ENCODE measurements around the gene RXFP1.

DNA sequence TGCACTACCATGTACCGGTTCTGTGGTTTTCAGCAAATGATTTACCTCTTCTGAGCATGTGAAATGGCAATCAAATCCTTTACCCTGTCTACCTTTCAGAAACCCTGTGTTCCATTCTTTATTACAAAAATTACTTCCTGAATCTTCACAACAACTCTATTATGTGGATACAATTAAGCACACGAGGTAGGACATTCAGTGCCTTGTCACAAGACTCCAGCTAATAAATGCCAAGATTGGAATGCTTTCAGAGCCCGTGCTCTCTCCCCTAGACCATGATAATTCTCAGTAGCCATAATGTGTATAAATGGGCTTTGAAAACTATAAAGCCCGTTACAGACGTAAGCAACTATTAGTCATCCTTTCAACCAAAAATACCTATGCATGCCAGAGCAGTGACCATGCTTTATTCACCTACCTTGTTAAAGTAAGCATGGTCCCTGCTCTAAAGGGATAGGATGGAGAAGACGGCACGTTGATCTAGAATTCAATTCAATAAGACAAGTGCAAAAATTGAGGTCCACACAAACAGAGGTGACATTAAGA is 2.4 kb downstream of the RXFP1 start:
- TF ChIP-seq, protein P1, sequence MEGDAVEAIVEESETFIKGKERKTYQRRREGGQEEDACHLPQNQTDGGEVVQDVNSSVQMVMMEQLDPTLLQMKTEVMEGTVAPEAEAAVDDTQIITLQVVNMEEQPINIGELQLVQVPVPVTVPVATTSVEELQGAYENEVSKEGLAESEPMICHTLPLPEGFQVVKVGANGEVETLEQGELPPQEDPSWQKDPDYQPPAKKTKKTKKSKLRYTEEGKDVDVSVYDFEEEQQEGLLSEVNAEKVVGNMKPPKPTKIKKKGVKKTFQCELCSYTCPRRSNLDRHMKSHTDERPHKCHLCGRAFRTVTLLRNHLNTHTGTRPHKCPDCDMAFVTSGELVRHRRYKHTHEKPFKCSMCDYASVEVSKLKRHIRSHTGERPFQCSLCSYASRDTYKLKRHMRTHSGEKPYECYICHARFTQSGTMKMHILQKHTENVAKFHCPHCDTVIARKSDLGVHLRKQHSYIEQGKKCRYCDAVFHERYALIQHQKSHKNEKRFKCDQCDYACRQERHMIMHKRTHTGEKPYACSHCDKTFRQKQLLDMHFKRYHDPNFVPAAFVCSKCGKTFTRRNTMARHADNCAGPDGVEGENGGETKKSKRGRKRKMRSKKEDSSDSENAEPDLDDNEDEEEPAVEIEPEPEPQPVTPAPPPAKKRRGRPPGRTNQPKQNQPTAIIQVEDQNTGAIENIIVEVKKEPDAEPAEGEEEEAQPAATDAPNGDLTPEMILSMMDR (IDR thresholded peaks at IDR 0.05), result no peak
- no peak for TF ChIP-seq POLR2A (IDR thresholded peaks at IDR 0.05)

All from adrenal gland (tissue), 5 donors.